ENCODE measurements around the gene BPIFB3. TPM values are rescaled to one million over a fixed set of nuclear protein-coding genes. Genes with fewer than 3 reads are reported as not detected.

The BPIFB3 gene
- total and polyA plus RNA-seq, 9 of the 15 experiments (the other 6 are each of a cell fraction or from before 2014, with no cell fraction given): not detected

GRCh38 chr20:33015700-33016580 is 37.8 kb upstream of the BPIFB3 start (continued):
- no peak for TF ChIP-seq NFATC3 (IDR thresholded peaks at IDR 0.05)
- TF ChIP-seq ZBTB11 (CRISPR knock-in tag; IDR thresholded peaks at IDR 0.05): no peak
- no peak for TF ChIP-seq NCOA4 (IDR thresholded peaks at IDR 0.05; ENCODE audit: partially characterized antibody)
- TF ChIP-seq CBX8 (IDR thresholded peaks at IDR 0.05; ENCODE audit: borderline replicate concordance, extremely low read depth, low read depth, low read length, poor library complexity, severe bottlenecking): no peak
